Activated CD8-positive, alpha-beta memory T cell treated with anti-CD3 and anti-CD28 coated beads for 1 hour (primary cell): ENCODE data around the gene TEX261.

Source experiments
- DNase-seq, 2 donors: peaks; one replicate each; pipeline ENCODE4 v3.0.0-alpha.2; 2020; ENCODE audit warnings: low read depth in 1 of 2; ENCODE audit errors: extremely low read depth in 1 of 2

The TEX261 gene

DNA sequence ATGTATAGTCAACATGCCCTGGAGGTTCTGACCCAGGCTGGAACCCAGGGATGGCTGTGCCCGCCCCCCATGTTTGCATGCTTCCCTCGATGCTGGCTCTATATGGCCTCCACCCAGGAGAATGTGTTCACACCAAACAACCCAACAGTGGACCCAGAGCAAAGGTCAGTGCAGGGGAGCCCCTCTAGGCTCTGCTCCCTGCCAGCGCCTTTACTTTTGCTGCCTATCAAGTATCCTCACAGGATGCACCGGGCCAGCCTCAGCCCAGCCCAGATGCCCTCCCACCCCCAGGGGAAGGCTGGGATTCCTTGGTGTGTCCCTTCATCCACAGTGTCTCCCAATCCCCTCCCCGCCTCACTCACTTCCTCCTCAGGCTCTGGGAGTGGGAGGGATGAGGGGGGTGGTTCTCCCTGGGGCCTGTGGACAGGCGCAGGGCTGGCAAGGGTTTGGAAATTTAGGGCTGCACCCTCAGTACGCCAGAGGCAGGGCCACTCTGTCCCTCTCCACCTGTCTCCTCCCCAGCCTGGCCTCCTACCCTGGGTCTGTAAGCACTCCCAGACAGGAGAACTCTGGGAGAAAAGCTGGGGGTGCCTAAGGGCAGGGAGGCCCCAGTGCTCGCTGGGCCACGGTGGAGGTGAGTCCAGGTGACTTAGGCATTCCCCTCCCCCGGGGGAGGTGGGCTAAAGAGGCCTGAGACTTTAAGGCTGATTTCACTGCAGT, 56.6 kb downstream of the TEX261 start:
- no peak for DNase-seq

DNA sequence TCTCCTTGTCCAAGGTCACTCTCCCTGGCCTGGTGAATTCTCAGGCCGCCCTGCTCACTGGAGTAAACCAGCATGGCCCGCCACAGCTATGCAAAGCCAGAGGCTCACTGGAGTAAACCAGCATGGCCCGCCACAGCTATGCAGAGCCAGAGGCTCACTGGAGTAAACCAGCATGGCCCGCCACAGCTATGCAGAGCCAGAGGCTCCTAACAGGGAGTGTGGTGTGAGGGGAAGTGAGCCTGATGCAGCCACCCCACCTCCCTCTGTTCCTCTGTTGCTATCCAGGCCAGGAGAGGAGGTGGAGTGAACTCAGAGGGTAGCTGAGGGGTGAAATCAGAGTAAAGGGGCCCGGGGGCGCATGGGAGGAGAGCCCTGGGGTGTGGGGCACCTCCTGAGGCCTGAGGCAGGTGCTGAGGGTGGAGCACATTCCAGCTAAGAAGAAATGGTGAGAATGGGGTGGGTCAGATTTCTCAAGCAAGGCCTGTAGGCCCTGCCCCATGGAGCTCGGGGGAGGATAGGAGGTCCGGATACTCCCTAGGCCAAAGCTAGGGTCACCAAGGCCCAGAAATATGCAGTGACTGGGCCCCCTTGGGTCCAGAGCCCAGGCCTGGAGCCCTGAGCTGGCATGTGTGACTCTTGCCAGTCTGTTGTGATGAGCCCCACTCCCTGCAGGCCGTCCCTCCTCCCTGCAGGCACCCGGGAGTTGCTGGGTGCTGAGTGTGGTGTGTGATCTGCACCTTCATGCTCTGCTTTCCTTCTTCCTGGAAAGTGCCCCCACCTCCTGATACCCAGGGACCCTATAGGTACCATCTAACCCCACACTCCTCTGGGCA, 57.5 kb downstream of the TEX261 start:
- DNase-seq, result no peak

DNA sequence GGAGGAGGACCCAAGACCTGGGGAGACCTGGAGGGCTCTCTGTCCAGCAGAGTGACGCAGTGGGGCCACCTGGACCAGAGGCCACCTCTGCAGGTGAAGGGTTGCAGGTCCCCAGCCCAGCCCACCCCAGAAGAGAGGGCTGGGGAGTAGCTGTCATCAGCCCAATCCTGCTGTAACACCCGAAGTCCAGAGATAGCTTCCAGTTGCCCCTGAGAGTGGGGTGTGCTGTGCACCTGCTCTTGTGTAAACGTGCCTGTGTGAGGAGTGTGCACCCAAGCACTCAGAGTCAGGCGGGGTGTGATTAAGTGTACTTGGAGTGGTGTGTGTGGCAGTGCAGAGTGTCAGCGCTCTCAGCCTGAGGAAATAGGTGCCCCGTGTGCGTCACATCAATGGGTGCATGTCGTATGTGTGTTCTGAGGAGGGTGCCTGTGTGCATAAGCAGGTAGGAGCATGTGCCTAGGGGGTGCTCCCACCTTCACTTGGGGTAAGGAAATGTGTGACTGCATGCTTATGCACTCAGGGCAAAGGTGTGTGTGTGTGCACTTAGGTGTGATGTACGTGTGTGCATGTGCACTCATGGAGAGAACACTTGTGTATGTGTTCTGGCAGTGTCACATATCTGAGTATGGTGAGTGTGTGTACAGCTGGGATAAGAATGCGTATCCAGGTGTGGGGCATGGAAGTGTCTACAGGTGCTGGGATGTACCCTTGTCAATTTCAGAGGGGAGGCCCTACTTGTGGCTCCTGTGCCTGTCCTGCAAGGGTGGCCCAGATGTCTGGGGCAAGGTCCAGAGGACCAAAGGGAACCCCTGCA, 58.3 kb downstream of the TEX261 start:
- DNase-seq, result no peak
